CD14-positive monocyte (primary cell): ENCODE measurements around the gene SH3YL1. TPM values are rescaled to one million over a fixed set of nuclear protein-coding genes. Genes with fewer than 3 reads are reported as not detected.

Experiments used
- DNase-seq, 3 donors: peaks; one replicate each; pipeline ENCODE4 v3.0.0-alpha.2; 2011 to 2022
- H2AFZ ChIP-seq: 2 replicates; pipeline ENCODE4 v1.6.0; 2012; ENCODE audit warnings: mild to moderate bottlenecking, low read depth, low read length, inconsistent platforms; ENCODE audit not compliant: insufficient read depth, poor library complexity, severe bottlenecking
- H3K27ac ChIP-seq, 2 donors: 1 replicate in 1 of 2; 2 replicates in 1 of 2; pipeline ENCODE4 v1.5.1; 2012 to 2013; ENCODE audit warnings: low read length in 2 of 2, control low read depth in 1 of 2, inconsistent platforms in 1 of 2, low read depth in 1 of 2, mild to moderate bottlenecking in 1 of 2
- H3K27me3 ChIP-seq, 2 donors: one replicate each; pipeline versions ENCODE4 v1.6.0 to v1.6.1; 2011 to 2013; ENCODE audit warnings: low read length in 2 of 2; ENCODE audit not compliant: control insufficient read depth in 2 of 2, insufficient read depth in 2 of 2
- H3K36me3 ChIP-seq, 2 donors: replicated peaks in 1 of 2; 1 replicate in 1 of 2; 2 replicates in 1 of 2; pipeline versions ENCODE4 v1.5.1 to v1.6.1; 2012 to 2013; ENCODE audit warnings: low read length in 2 of 2, control low read depth in 1 of 2, inconsistent platforms in 1 of 2, mild to moderate bottlenecking in 1 of 2; ENCODE audit not compliant: insufficient read depth in 2 of 2, control insufficient read depth in 1 of 2
- H3K4me1 ChIP-seq, 2 donors: 1 replicate in 1 of 2; 2 replicates in 1 of 2; pipeline versions ENCODE4 v1.5.1 to v1.6.1; 2012 to 2013; ENCODE audit warnings: low read length in 2 of 2, control low read depth in 1 of 2, inconsistent platforms in 1 of 2, mild to moderate bottlenecking in 1 of 2, moderate library complexity in 1 of 2; ENCODE audit not compliant: insufficient read depth in 2 of 2, control insufficient read depth in 1 of 2
- H3K4me2 ChIP-seq: replicated peaks from 2 replicates; pipeline ENCODE3; 2012; ENCODE audit warnings: low read length, moderate library complexity, mild to moderate bottlenecking; ENCODE audit not compliant: poor library complexity, severe bottlenecking; ENCODE audit errors: extremely low read depth
- H3K4me3 ChIP-seq, 3 experiments: fragments of 200-600 bp in 1 of 3; sonication (generic) in 1 of 3; replicated peaks in 1 of 3; 1 replicate in 2 of 3; 2 replicates in 1 of 3; pipeline ENCODE4 v1.5.1; 2011 to 2013; ENCODE audit warnings: low read length in 3 of 3, mild to moderate bottlenecking in 3 of 3, control low read depth in 2 of 3, low read depth in 2 of 3, inconsistent platforms in 1 of 3, moderate library complexity in 1 of 3
- H3K79me2 ChIP-seq: 2 replicates; pipeline ENCODE4 v1.6.0; 2012; ENCODE audit warnings: mild to moderate bottlenecking, control low read depth, inconsistent platforms, low read length, moderate library complexity; ENCODE audit not compliant: insufficient read depth
- H3K9ac ChIP-seq: 2 replicates; pipeline ENCODE4 v1.6.0; 2017; ENCODE audit warnings: low read length, mild to moderate bottlenecking; ENCODE audit not compliant: insufficient read depth, poor library complexity, severe bottlenecking
- H3K9me3 ChIP-seq, 2 donors: replicated peaks in 1 of 2; 1 replicate in 1 of 2; 2 replicates in 1 of 2; pipeline versions ENCODE4 v1.5.1 to v1.6.1; 2012 to 2013; ENCODE audit warnings: low read length in 2 of 2, control low read depth in 1 of 2; ENCODE audit not compliant: control insufficient read depth in 1 of 2, insufficient read depth in 1 of 2
- H4K20me1 ChIP-seq: 2 replicates; pipeline ENCODE4 v1.6.0; 2012; ENCODE audit warnings: mild to moderate bottlenecking, low read length, control low read depth, moderate library complexity; ENCODE audit not compliant: insufficient read depth
- H3K27ac Mint-ChIP-seq, 7 donors: one replicate each; pipeline ENCODE4 v1.8.0; 2020; ENCODE audit warnings: mild to moderate bottlenecking in 7 of 7, mixed read lengths in 7 of 7, moderate library complexity in 6 of 7, inconsistent platforms in 2 of 7
- H3K27me3 Mint-ChIP-seq, 3 donors: one replicate each; pipeline ENCODE4 v1.8.0; 2021 to 2022; ENCODE audit warnings: low read depth in 3 of 3, mild to moderate bottlenecking in 3 of 3, mixed read lengths in 3 of 3, moderate library complexity in 3 of 3, inconsistent platforms in 1 of 3
- H3K36me3 Mint-ChIP-seq, 2 donors: one replicate each; pipeline ENCODE4 v1.8.0; 2020; ENCODE audit warnings: mixed read lengths in 2 of 2, inconsistent platforms in 1 of 2, mild to moderate bottlenecking in 1 of 2
- H3K4me1 Mint-ChIP-seq: one replicate; pipeline ENCODE4 v1.8.0; 2020; ENCODE audit warnings: mild to moderate bottlenecking, mixed read lengths
- H3K4me3 Mint-ChIP-seq, 2 donors: one replicate each; pipeline ENCODE4 v1.8.0; 2020; ENCODE audit warnings: mild to moderate bottlenecking in 2 of 2, mixed read lengths in 2 of 2, moderate library complexity in 1 of 2
- H3K9me3 Mint-ChIP-seq, 7 donors: one replicate each; pipeline ENCODE4 v1.8.0; 2020 to 2022; ENCODE audit warnings: mixed read lengths in 7 of 7, mild to moderate bottlenecking in 6 of 7, moderate library complexity in 6 of 7, inconsistent platforms in 2 of 7
- WGBS: methylation state at CpG from one replicate; pipeline ENCODE4 v1.1.5; 2013; ENCODE audit warnings: missing lambda C conversion rate; ENCODE audit not compliant: insufficient coverage; 5-methylcytosine and 5-hydroxymethylcytosine counted together
- intact Hi-C, 2 donors: fragments of 100-400 bp; cut with micrococcal nuclease; formaldehyde crosslinking; loops; one replicate each; pipeline versions ENCODE4 v1.15.0 to v1.15.1; 2023
- polyA plus RNA-seq, 3 donors: library from polyadenylated mRNA; depleted of rRNA in 1 of 3; unstranded in 2 of 3; stranded (reverse) in 1 of 3; fragments of 300-500 nt in 2 of 3; fragments of >200 nt in 1 of 3; fragmentation: Illumina TruSeq in 2 of 3; gene quantifications; 1 replicate in 2 of 3; 2 replicates in 1 of 3; pipeline ENCODE4 v1.2.3, GENCODE V29; 2012 to 2021
- TF ChIP-seq, protein P1 (sequence below): fragments of 200-600 bp; IDR thresholded peaks from one replicate; pipeline ENCODE4 v1.8.0; 2022; ENCODE audit warnings: antibody characterized with exemption, mild to moderate bottlenecking

Gene SH3YL1
- polyA plus RNA-seq, 3 donors = 2.4 to 11.7 (median 4.0) TPM

DNA sequence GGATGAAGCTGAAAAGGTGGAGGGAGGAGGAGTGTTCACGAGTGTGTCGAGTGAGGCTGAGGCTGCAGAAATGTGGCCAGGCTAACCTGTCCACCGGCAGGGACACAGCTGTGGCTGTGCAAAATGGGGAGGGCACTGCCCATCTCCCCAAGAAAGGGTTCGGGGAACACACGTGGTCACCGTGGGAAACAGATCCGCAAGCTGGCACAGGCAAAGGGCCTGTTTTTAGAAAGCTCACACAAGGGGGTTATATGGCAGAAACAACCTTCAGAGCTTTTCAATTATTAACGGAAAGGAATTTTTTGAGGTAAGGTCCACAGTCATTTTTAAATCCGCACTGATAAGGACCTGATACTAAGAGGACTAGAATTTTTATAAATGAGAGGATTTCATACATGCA, 35.7 kb downstream of the SH3YL1 start:
- peaks cover 3 to 39% of the 10 kb centered on the region in 2 donors for H3K36me3 ChIP-seq
- H4K20me1 ChIP-seq = no peaks in the 10 kb centered on the region
- H3K4me3 ChIP-seq = no peak overlapping the region
- no peak overlapping the region for H3K27ac ChIP-seq
- no peaks in the 10 kb centered on the region for H3K4me1 Mint-ChIP-seq
- DNase-seq = no peak
- WGBS = 97% methylated on average over 7 of the region's 9 CpGs
- no peak overlapping the region for H3K4me2 ChIP-seq
- H3K9ac ChIP-seq = no peak overlapping the region
- H3K36me3 Mint-ChIP-seq = peaks cover 19 to 20% of the 10 kb centered on the region in 2 donors
- no peaks in the 10 kb centered on the region for H3K9me3 ChIP-seq
- TF ChIP-seq, protein P1, sequence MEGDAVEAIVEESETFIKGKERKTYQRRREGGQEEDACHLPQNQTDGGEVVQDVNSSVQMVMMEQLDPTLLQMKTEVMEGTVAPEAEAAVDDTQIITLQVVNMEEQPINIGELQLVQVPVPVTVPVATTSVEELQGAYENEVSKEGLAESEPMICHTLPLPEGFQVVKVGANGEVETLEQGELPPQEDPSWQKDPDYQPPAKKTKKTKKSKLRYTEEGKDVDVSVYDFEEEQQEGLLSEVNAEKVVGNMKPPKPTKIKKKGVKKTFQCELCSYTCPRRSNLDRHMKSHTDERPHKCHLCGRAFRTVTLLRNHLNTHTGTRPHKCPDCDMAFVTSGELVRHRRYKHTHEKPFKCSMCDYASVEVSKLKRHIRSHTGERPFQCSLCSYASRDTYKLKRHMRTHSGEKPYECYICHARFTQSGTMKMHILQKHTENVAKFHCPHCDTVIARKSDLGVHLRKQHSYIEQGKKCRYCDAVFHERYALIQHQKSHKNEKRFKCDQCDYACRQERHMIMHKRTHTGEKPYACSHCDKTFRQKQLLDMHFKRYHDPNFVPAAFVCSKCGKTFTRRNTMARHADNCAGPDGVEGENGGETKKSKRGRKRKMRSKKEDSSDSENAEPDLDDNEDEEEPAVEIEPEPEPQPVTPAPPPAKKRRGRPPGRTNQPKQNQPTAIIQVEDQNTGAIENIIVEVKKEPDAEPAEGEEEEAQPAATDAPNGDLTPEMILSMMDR = no peak
- no peaks in the 10 kb centered on the region for H3K27me3 ChIP-seq
- no peaks in the 10 kb centered on the region for H3K79me2 ChIP-seq
- no peak overlapping the region for H3K4me3 Mint-ChIP-seq
- peaks cover 0 to 2% (median 0%) of the 10 kb centered on the region in 3 donors for H3K27me3 Mint-ChIP-seq
- peaks cover 0 to 3% (median 0%) of the 10 kb centered on the region in 7 donors for H3K9me3 Mint-ChIP-seq
- H3K4me1 ChIP-seq = no peaks in the 10 kb centered on the region
- no peak overlapping the region for H2AFZ ChIP-seq
- intact Hi-C loops = no loop called here
- no peak overlapping the region for H3K27ac Mint-ChIP-seq

DNA sequence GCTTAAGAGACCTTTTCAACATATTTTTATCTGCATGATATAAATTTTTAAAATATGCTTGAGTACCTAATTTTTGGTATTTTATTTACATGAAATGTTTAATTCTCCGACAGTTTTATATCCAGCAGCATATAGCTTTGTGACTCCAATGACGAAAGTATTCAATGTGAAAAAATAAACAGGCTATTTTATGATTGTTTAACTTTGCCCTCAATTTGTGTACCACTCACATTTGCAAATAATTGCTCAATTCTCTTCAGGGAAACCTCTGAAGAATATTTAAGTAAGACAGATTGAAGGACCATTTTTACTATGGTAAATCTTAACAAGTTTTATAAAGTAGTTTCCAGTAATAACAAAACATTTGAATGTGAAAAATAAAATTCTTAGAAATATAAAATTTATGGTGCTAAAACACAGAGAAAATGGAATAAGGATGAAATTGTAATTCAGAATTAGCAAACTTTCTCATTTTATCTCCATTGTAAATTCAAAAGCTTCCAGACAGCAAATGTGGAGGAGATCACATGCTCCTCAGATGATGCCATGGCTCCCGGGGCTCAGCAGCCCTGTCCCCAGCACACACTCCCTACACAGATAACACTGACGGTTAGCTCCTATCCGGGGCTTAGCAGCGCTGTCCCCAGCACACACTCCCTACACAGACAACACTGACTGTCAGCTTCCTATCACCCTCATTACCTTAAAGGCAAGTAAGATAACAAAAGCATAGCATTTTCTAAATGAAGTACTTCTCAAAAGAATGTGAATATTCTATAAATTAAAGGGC, 39.7 kb downstream of the SH3YL1 start:
- no peak overlapping the region for H3K27ac Mint-ChIP-seq
- intact Hi-C loops = no loop called here
- H2AFZ ChIP-seq = no peak overlapping the region

More for the DNA sequence above, 39.7 kb downstream of the SH3YL1 start:
- Histone ChIP-seq H3K4me3 (no peak overlapping the region), H3K4me1 (no peaks in the 10 kb centered on the region), H3K79me2 (no peaks in the 10 kb centered on the region), H3K4me2 (no peak overlapping the region), H3K9me3 (no peaks in the 10 kb centered on the region), H3K27ac (no peak overlapping the region), H3K9ac (no peak overlapping the region), H3K27me3 (no peaks in the 10 kb centered on the region), H4K20me1 (no peaks in the 10 kb centered on the region), H3K36me3 (peaks cover 3 to 32% of the 10 kb centered on the region in 2 donors)
- Mint-ChIP-seq H3K27me3 (peaks cover 0 to 2% (median 0%) of the 10 kb centered on the region in 3 donors), H3K9me3 (peaks cover 0 to 3% (median 0%) of the 10 kb centered on the region in 7 donors), H3K36me3 (peaks cover 11 to 18% of the 10 kb centered on the region in 2 donors), H3K4me1 (no peaks in the 10 kb centered on the region), H3K4me3 (no peak overlapping the region)
- 90% methylated on average over 4 of the region's 6 CpGs for WGBS
- TF ChIP-seq, protein P1 = no peak
- no peak for DNase-seq
